GM10847 (cell line): ENCODE results near the gene WRNIP1.

ENCODE experiments used
- POLR2A ChIP-seq: IDR thresholded peaks from 2 replicates; pipeline ENCODE4 v1.6.1; 2011; ENCODE audit not compliant: insufficient read length; ENCODE audit errors: extremely low read depth

Gene WRNIP1

GRCh38 chr6:2733736-2734480 is 31.3 kb upstream of the WRNIP1 start:
- no peak for TF ChIP-seq POLR2A

- TF ChIP-seq POLR2A = no peak
Observed at GRCh38 chr6:2734488-2735166, 30.6 kb upstream of the WRNIP1 start.

- no peak for TF ChIP-seq POLR2A
Observed at GRCh38 chr6:2737885-2738284, 27.3 kb upstream of the WRNIP1 start.

GRCh38 chr6:2738373-2738979 is 26.7 kb upstream of the WRNIP1 start:
- TF ChIP-seq POLR2A = no peak

GRCh38 chr6:2739335-2739734 is 25.9 kb upstream of the WRNIP1 start:
- TF ChIP-seq POLR2A = no peak

DNA sequence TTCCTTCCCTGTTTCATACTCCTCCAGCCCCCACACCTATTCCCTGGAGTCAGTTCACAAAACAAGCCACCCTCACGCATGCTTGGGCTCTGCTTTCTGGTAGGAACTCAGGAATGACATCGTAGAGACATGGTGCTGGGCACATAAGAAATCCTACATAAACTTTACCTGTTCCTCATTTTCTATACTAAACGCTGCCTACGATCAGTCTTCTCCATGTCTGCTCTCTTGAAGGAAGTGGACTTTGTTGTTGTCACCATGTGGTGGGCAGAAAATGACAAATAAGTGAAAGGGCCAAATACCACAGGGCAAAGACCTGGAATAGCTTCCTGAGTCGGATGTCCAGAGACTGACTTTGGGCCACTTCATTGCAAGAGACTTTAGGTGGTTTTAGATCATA is 24.6 kb upstream of the WRNIP1 start:
- no peak for TF ChIP-seq POLR2A

DNA sequence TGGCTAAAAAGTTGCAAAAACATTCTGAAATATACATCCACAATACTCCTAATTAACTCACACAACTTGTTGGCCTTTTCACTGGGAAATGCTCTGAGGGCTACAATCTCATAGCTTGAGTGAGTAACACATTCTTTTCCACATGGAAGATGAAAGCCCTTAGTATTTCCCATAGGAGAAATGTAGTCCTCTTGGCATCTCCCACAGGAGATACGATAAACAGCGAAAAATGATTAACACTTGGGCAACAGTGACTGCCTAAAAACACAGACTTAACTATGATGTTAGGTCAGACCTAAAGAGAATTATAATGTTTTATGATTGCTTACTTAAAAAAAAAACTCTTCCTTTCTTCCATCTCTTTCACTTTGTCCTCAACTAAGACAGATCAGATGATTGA is 23.4 kb upstream of the WRNIP1 start:
- TF ChIP-seq POLR2A = no peak

- TF ChIP-seq POLR2A = no peak
Observed at GRCh38 chr6:2743280-2744208, 21.6 kb upstream of the WRNIP1 start.

- no peak for TF ChIP-seq POLR2A
Observed at GRCh38 chr6:2744209-2744771, 20.9 kb upstream of the WRNIP1 start.

DNA sequence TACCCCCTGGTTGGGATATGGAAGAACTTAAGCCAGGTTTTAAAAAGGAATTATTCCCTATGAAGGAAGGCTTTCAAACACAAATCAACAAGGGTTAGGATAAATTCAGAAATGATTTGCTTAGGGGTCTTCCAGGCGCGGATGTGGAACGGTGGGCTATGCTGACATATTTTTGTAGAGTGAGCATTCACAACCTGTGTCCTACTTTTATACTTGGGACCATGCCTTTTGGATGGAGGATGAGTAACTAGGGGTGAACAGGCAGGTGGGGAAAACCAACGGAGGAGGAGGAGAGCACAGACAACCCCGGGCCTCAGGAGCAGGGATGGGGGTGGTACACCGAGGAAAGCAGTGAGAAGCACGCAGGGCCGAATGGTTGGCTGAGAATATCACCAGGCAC is 20.4 kb upstream of the WRNIP1 start:
- no peak for TF ChIP-seq POLR2A

- no peak for TF ChIP-seq POLR2A
Observed at GRCh38 chr6:2745246-2745645, 19.9 kb upstream of the WRNIP1 start.

- TF ChIP-seq POLR2A = no peak
Observed at GRCh38 chr6:2746557-2747061, 18.6 kb upstream of the WRNIP1 start.

GRCh38 chr6:2748183-2748582 is 17.0 kb upstream of the WRNIP1 start:
- TF ChIP-seq POLR2A = no peak

DNA sequence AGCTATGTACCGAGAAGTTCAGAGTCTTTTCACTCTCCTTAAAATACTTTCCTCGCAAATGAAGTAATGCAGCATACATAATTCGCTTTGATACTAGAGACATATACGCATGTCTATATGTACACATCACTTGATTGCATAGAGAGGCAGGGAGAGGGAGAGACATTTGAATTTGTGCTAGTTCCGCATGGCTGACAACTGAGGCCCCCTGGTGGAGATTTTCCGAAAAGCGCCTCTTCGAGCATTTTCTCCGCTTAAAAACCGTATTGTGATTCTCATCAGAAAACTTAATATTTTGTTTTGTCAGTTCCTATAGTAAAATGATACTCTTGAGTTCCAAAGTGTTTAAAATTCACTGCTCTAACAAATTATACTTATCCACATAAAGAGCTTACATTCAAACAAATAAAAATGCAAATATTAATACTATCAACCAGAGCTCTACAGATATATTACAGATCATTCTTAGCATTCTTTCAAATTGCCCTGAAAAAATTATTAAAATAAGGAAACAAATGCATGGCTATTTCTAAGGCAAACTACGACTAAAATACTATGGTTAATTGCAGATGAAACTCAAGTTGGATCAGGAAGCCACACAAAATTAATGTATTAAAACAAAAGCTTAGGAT is 15.1 kb upstream of the WRNIP1 start:
- TF ChIP-seq POLR2A = no peak
